ENCODE data around the gene NCOA3.
"Not testable (repeated sequence)": the region's sequence is repeated elsewhere in the genome, so short reads cannot be mapped to it uniquely, and the experiment has no call there.

NCOA3 gene

DNA sequence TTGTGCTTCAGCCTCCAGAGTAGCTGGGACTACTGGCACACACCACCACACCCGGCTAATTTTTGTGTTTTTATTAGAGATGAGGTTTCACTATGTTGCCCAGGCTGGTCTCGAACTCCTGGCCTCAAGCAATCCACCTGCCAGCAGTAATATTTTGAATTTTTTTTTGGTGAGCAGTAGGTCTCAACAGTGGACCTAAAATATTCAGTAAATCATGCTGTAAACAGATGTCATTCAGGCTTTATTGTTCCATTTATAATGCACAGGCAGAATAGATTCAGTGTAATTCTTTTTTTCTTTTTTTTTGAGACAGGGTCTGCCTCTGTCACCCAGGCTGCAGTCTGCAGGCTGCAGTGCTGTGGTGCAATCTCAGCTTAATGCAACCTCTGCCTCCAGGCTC, 69.7 kb downstream of the NCOA3 start:
- no peak for DNase-seq

- no peak for DNase-seq
Measured at GRCh38 chr20:47572105-47572729, 70.5 kb downstream of the NCOA3 start.

GRCh38 chr20:47573559-47573958, 71.9 kb downstream of the NCOA3 start:
- no peak for DNase-seq

DNA sequence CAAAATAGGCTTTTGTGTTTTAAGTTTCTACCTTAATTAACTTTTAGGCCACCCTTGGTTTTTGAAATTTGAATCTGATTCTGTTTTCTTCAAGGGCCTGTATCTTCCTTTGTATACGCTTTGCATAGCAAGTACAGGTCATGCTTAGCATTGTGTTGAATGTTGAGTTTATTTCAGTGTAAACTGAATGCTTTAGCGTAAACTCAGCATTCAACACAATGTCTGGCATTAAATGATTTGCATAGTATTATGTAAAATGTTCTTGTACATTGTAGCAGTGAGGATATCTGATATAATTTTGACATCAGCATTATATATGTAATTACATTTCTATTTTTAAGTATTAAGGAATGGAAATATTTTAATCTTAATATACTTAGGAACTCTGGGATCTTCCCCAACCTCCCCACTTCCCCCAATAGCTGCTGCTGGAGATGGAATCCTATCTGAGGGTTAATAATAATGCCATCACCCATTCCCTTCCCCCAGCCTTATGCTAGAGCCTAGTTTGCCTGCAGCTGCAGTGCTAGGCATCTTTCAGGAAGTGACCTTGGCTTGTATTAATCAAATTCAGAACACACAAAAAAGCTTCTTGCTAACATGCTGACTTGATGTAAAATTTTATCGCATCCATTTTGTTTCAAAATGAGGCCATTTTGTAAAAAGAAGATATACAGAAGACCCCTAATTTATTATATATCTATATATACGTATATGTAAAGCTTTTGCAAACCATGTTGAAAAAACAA, 73.1 kb downstream of the NCOA3 start:
- peak; percentile 83 for DNase-seq

DNA sequence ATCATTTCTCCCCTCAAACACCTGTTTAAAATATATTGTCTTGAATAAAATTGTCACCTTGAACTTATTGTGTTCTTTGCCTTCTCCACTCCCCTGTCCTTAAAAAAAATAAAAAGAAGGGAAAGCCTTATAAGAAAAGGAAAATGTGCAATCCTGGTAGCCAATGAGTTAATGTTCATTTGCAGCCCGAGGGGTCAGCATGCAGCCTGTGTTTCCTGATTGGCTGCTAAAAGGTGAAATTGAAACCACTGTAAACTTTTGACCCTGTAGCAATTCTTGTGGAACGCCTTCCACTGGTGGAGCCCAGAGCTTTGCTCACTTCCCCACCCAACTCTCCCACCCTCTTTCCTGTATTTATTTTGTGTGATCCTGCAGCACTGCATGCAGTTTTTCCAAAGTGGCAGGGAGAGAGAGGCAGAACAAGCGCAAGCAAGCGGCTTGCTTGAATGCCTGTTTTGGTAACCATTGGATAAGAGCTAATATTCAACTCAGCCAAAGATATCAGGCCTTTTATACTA, 74.9 kb downstream of the NCOA3 start:
- DNase-seq: peak; percentile 34

- no peak for DNase-seq
Measured at GRCh38 chr20:47577314-47577713, 75.6 kb downstream of the NCOA3 start.

GRCh38 chr20:47578543-47578942, 76.9 kb downstream of the NCOA3 start:
- DNase-seq: no peak

DNA sequence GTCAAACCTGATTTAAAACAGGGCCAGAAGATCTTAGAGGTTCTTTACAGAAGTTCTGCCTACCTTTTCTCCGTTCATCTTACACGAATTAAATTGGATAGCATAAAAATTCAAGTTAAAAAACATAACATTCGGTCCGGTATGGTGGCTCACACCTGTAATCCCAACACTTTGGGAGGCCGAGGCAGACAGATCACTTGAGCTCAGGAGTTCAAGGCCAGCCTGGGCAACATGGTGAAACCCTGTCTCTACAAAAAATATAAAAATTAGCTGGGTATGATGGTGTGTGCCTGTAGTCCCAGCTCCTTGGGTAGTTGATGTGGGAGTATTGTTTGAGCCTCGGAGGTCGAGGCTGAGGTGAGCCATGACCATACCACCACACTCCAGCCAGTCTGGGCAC, 79.0 kb downstream of the NCOA3 start:
- not testable (repeated sequence) for DNase-seq

DNA sequence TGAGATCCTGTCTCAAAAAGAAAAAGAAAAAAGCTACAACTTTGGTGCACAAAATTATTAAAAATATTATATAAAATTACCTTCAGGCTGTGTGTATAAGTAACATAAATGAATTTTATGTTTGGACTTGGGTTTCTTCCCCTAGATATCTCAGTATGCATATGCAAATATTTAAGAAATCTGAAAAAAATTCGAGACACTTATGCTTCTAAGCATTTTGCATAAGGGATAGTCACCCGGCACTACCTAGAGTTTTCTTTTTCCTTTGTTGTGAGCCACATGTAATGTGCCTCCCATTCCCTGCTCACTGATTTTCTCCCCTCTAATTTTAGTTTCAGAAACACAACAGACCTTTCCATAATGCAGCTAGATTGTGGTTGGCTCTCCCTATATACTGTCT, 79.4 kb downstream of the NCOA3 start:
- DNase-seq: no peak

GRCh38 chr20:47583551-47583950, 81.9 kb downstream of the NCOA3 start:
- DNase-seq: no peak

- no peak for DNase-seq
Measured at GRCh38 chr20:47585087-47585747, 83.5 kb downstream of the NCOA3 start.

- no peak for DNase-seq
Measured at GRCh38 chr20:47586649-47587294, 85.1 kb downstream of the NCOA3 start.

GRCh38 chr20:47588158-47588557, 86.5 kb downstream of the NCOA3 start:
- DNase-seq: no peak

DNA sequence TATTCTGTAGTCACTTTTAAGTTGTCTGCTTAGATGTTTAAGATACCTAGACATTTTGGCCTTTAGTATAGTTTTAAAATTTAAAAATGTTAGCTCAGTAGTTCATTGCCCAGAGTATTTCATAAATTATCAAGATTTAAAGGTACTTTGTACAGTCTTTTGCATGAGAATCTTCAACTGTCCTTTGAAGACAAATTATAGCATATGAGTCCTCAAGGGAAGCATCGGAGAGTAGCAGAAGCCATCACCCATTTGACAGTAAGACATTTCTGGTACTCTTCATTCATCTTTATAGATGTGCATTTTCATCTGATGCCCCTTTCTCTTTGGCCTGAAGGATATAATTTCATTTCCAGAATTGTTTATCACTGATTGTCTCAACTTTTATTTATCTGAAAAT, 89.5 kb downstream of the NCOA3 start:
- no peak for DNase-seq

- DNase-seq: no peak
Measured at GRCh38 chr20:47594157-47594556, 92.5 kb downstream of the NCOA3 start.

GRCh38 chr20:47595138-47595537, 93.5 kb downstream of the NCOA3 start:
- DNase-seq: not testable (repeated sequence)

GRCh38 chr20:47596003-47596571, 94.4 kb downstream of the NCOA3 start:
- DNase-seq: no peak

DNA sequence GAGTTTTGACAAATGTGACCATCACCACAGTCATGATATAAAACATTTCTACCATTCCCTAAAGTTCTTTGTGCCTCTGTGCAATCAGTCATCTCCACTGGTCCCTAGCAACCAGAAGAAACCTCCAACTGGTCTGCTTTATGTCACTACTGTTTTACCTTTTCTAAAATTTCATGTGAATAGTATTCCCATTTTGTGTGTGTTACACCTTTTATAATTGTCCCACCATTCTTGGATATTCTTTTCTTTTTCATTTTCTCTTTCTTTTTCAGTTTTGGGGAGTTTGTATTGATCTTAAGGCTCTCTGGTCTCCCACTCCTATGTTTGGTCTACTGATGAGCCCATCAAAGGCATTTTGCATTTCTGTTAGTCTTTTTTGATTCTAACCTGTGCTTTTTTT, 95.4 kb downstream of the NCOA3 start:
- no peak for DNase-seq

- no peak for DNase-seq
Measured at GRCh38 chr20:47598911-47599744, 97.4 kb downstream of the NCOA3 start.

GRCh38 chr20:47600967-47601547, 99.4 kb downstream of the NCOA3 start:
- DNase-seq: peak; percentile 35

- no peak for DNase-seq
Measured at GRCh38 chr20:47603260-47603659, 101.6 kb downstream of the NCOA3 start.
